ENCODE data around the gene KCNK4. TPM values are rescaled to one million over a fixed set of nuclear protein-coding genes. Genes with fewer than 3 reads are reported as not detected.
A peak's percentile ranks its signal among the peaks of the same experiment; 100 is the strongest.

The KCNK4 gene
- total and polyA plus RNA-seq, 2 donors (not counting 3 experiments of a cell fraction or from before 2014, with no cell fraction given) = 0.06 to 0.44 TPM

DNA sequence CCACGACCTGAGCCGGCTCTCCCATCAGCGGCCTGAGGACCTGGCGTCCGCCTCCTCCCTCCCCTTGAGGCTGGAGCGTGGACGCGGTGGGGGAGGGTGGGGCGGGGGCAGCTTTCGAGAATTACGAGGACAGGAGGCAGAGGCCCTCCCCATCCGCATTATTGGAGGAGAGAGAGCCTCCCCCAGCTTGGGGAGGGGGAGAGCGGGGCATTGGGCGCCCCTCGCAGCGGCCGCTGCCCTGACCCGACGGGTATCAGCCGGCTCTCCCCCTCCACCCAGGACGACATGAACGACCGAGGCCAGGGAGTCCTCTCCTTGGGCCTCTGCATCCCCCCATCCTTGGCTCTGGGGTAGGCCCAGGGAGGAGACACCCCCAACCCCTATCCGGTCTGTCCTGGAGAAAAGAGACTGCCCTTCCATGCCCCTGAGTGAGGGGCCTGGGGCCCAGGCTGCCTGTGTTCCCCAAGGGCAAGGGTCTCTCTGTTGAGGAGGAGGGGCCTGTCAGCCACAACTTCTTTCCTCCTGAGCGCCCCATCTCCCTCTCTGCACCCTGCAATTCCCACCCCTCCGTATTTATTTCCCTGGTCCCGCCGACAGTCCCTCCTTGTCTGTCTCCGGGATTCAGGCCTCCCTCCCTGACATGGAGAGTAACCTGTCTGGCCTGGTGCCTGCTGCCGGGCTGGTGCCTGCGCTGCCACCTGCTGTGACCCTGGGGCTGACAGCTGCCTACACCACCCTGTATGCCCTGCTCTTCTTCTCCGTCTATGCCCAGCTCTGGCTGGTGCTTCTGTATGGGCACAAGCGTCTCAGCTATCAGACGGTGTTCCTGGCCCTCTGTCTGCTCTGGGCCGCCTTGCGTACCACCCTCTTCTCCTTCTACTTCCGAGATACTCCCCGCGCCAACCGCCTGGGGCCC lies 5.0 kb upstream of the KCNK4 start:
- no peak for DNase-seq (ENCODE audit: low read depth, low spot score)
- intact Hi-C loops (cut with micrococcal nuclease) (loop anchor here (1.0 to 5.0 kb wide), 5 partner anchors 16 to 99 kb away; partner anchors contain the start of genes ESRRA, PLCB3, PPP1R14B and STIP1), dilution Hi-C loops (cut with MboI; ENCODE audit: extremely low pct_ligation_motif_present, low sequenced_read_pairs) (no loop called here)
- H3K79me2 ChIP-seq (ENCODE audit: control insufficient read depth, insufficient read depth, low read length) = peaks cover 2% of the 10 kb centered on the region
- H3K4me3 ChIP-seq (replicated peaks in 1 of 3; ENCODE audit: insufficient read depth in 1 of 3, low read depth in 1 of 3, low read length in 3 of 3) = peak overlapping the region; percentile 11 to 49 (median 42)
- H3K9me3 ChIP-seq (replicated peaks; ENCODE audit: control insufficient read depth, insufficient read depth, low read length) = no peaks in the 10 kb centered on the region
- no peaks in the 10 kb centered on the region for H4K20me1 ChIP-seq (replicated peaks; ENCODE audit: control insufficient read depth, extremely low read depth, insufficient read depth, low read length)
- TF ChIP-seq EZH2 (IDR thresholded peaks at IDR 0.05; ENCODE audit: borderline replicate concordance, low read depth, low read length, severe bottlenecking) (no peak), POLR2A (IDR thresholded peaks at IDR 0.05; ENCODE audit: low read depth, low read length) (peak; percentile 10)
- no peaks in the 10 kb centered on the region for H3K9me1 ChIP-seq (replicated peaks; ENCODE audit: control insufficient read depth, extremely low read depth, insufficient read depth, low read length)
- no TSS peak for BruUV-seq (replicated peaks)
- POLR2A ChIA-PET = no interaction called here
- peaks cover 0 to 5% of the 10 kb centered on the region in 2 experiments for H3K36me3 ChIP-seq (ENCODE audit: control insufficient read depth in 2 of 2, extremely low read depth in 1 of 2, insufficient read depth in 2 of 2, low read length in 2 of 2)
- peak overlapping the region; percentile 49 for H2AFZ ChIP-seq (ENCODE audit: low read depth, low read length)
- no peak overlapping the region for H3K27ac ChIP-seq (ENCODE audit: insufficient read depth, low read depth, low read length)
- H3K4me1 ChIP-seq (ENCODE audit: control insufficient read depth, extremely low read depth, insufficient read depth, low read length) = peaks cover 11% of the 10 kb centered on the region
- CTCF ChIA-PET = interaction anchor here (2.2 to 3.5 kb wide), 3 partner anchors 15 to 69 kb away, joined by 8 to 26 read pairs (median 9); partner anchors contain the start of gene CATSPERZ
- H3K4me2 ChIP-seq (ENCODE audit: insufficient read depth, low read length) = peak overlapping the region; percentile 58
- H3K27me3 ChIP-seq (ENCODE audit: control insufficient read depth in 2 of 2, insufficient read depth in 2 of 2, low read length in 2 of 2) = peaks cover 11 to 12% of the 10 kb centered on the region in 2 experiments
- no peak for FAIRE-seq
- peak overlapping the region; percentile 54 for H3K9ac ChIP-seq (replicated peaks; ENCODE audit: extremely low read depth, insufficient read depth, low read length)

DNA sequence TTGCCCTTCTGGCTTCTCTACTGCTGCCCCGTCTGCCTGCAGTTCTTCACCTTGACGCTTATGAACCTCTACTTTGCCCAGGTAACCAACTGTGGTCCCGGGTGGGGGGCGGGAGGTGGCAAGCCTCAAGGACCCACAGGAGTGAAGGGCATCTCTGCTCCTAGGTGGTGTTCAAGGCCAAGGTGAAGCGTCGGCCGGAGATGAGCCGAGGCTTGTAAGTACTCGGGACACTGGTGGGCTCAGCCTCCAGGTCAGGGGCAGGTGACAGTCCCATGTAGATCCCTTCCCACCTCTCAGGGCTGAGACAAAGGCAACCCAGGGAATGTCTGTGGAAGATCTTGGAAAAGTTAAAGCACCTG lies 4.3 kb upstream of the KCNK4 start:
- Histone ChIP-seq H3K9me1 (replicated peaks; ENCODE audit: control insufficient read depth, extremely low read depth, insufficient read depth, low read length) (no peaks in the 10 kb centered on the region), H4K20me1 (replicated peaks; ENCODE audit: control insufficient read depth, extremely low read depth, insufficient read depth, low read length) (no peaks in the 10 kb centered on the region), H3K36me3 (ENCODE audit: control insufficient read depth in 2 of 2, extremely low read depth in 1 of 2, insufficient read depth in 2 of 2, low read length in 2 of 2) (peaks cover 0 to 5% of the 10 kb centered on the region in 2 experiments), H3K4me2 (ENCODE audit: insufficient read depth, low read length) (no peak overlapping the region), H3K9ac (replicated peaks; ENCODE audit: extremely low read depth, insufficient read depth, low read length) (no peak overlapping the region), H3K4me1 (ENCODE audit: control insufficient read depth, extremely low read depth, insufficient read depth, low read length) (peaks cover 11% of the 10 kb centered on the region), H2AFZ (ENCODE audit: low read depth, low read length) (no peak overlapping the region), H3K9me3 (replicated peaks; ENCODE audit: control insufficient read depth, insufficient read depth, low read length) (no peaks in the 10 kb centered on the region), H3K27me3 (ENCODE audit: control insufficient read depth in 2 of 2, insufficient read depth in 2 of 2, low read length in 2 of 2) (peaks cover 13 to 18% of the 10 kb centered on the region in 2 experiments), H3K79me2 (ENCODE audit: control insufficient read depth, insufficient read depth, low read length) (peaks cover 2% of the 10 kb centered on the region), H3K4me3 (replicated peaks in 1 of 3; ENCODE audit: insufficient read depth in 1 of 3, low read depth in 1 of 3, low read length in 3 of 3) (no peak overlapping the region), H3K27ac (ENCODE audit: insufficient read depth, low read depth, low read length) (no peak overlapping the region)
- no peak for FAIRE-seq
- DNase-seq (ENCODE audit: low read depth, low spot score) = no peak
- dilution Hi-C loops (cut with MboI; ENCODE audit: extremely low pct_ligation_motif_present, low sequenced_read_pairs) (no loop called here), intact Hi-C loops (cut with micrococcal nuclease) (loop anchor here (5.0 kb wide), 1 partner anchor 99 kb away; the partner anchor contains the start of gene STIP1)
- BruUV-seq (replicated peaks) = no TSS peak
- CTCF ChIA-PET = interaction anchor here (2.2 kb wide), 1 partner anchor 14 kb away, joined by 8 read pairs; no protein-coding TSS in a partner anchor
- no peak for TF ChIP-seq EZH2 (IDR thresholded peaks at IDR 0.05; ENCODE audit: borderline replicate concordance, low read depth, low read length, severe bottlenecking)
- TF ChIP-seq MAX (IDR thresholded peaks at IDR 0.05; ENCODE audit: insufficient read depth, insufficient read length) = no peak
- no peak for TF ChIP-seq POLR2AphosphoS5 (IDR thresholded peaks at IDR 0.05; ENCODE audit: insufficient read depth, low read depth, low read length)
- TF ChIP-seq, protein P1, sequence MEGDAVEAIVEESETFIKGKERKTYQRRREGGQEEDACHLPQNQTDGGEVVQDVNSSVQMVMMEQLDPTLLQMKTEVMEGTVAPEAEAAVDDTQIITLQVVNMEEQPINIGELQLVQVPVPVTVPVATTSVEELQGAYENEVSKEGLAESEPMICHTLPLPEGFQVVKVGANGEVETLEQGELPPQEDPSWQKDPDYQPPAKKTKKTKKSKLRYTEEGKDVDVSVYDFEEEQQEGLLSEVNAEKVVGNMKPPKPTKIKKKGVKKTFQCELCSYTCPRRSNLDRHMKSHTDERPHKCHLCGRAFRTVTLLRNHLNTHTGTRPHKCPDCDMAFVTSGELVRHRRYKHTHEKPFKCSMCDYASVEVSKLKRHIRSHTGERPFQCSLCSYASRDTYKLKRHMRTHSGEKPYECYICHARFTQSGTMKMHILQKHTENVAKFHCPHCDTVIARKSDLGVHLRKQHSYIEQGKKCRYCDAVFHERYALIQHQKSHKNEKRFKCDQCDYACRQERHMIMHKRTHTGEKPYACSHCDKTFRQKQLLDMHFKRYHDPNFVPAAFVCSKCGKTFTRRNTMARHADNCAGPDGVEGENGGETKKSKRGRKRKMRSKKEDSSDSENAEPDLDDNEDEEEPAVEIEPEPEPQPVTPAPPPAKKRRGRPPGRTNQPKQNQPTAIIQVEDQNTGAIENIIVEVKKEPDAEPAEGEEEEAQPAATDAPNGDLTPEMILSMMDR (IDR thresholded peaks at IDR 0.05; ENCODE audit: extremely low read depth in 1 of 2, insufficient read depth in 1 of 2, low read depth in 1 of 2, low read length in 2 of 2) = no peak
- TF ChIP-seq MYC (IDR thresholded peaks at IDR 0.05; ENCODE audit: low read depth, low read length) = no peak
- no peak for TF ChIP-seq FOS (IDR thresholded peaks at IDR 0.05; ENCODE audit: borderline replicate concordance, insufficient read depth, low read length)
- TF ChIP-seq JUN (IDR thresholded peaks at IDR 0.05; ENCODE audit: borderline replicate concordance, insufficient read depth, insufficient read length, low read depth) = no peak
- no peak for TF ChIP-seq GATA2 (IDR thresholded peaks at IDR 0.05; ENCODE audit: insufficient read depth, insufficient read length, low read depth, low read length)
- TF ChIP-seq POLR2A (IDR thresholded peaks at IDR 0.05; ENCODE audit: low read depth, low read length) = no peak
- POLR2A ChIA-PET = no interaction called here

Data from endothelial cell of umbilical vein (primary cell).